Measurements from ENCODE around the gene NEK6. TPM values are rescaled to one million over a fixed set of nuclear protein-coding genes. Genes with fewer than 3 reads are reported as not detected.
"Not testable (repeated sequence)": the region's sequence is repeated elsewhere in the genome, so short reads cannot be mapped to it uniquely, and the experiment has no call there.

The NEK6 gene
- total RNA-seq, 2 donors from 2014 or later, result 15.5 to 23.6 TPM

DNA sequence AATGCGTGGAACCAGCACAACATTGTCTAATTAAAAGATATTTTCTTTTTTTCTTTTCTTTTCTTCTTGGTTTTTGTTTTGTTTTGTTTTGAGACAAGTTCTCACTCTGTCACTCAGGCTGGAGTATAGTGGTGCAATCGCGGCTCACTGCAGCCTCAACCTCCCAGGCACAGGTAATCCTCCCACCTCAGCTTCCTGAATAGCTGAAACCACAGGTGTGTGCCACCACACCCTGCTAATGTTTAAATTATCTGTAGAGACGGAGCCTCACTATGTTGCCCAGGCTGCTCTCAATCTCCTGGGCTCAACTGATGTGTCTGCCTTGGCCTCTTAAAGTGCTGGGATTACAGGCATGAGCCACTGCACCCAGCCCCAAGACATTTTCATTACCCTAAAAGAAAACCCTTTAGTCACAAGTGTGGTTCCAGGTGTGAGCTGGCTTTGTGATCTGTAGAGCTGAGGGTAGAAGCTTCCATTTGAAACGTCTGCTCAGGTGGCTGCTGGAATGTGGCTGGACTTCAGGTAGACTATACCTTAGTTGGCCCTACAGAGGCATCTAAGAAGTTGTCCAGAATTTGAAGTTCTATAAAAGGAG is 19.1 kb upstream of the NEK6 start:
- no peaks in the 10 kb centered on the region for H3K9me3 ChIP-seq
- no peak for ATAC-seq
- intact Hi-C loops (cut with DNase I), result no loop called here
- H3K4me1 ChIP-seq, result no peaks in the 10 kb centered on the region
- H3K36me3 ChIP-seq (replicated peaks in 1 of 2; ENCODE audit: insufficient read depth in 1 of 2, low read depth in 2 of 2), result no peaks in the 10 kb centered on the region
- WGBS, 2 donors, result 74 to 79% methylated on average over 5 of the region's 5 CpGs
- TF ChIP-seq, protein P1, sequence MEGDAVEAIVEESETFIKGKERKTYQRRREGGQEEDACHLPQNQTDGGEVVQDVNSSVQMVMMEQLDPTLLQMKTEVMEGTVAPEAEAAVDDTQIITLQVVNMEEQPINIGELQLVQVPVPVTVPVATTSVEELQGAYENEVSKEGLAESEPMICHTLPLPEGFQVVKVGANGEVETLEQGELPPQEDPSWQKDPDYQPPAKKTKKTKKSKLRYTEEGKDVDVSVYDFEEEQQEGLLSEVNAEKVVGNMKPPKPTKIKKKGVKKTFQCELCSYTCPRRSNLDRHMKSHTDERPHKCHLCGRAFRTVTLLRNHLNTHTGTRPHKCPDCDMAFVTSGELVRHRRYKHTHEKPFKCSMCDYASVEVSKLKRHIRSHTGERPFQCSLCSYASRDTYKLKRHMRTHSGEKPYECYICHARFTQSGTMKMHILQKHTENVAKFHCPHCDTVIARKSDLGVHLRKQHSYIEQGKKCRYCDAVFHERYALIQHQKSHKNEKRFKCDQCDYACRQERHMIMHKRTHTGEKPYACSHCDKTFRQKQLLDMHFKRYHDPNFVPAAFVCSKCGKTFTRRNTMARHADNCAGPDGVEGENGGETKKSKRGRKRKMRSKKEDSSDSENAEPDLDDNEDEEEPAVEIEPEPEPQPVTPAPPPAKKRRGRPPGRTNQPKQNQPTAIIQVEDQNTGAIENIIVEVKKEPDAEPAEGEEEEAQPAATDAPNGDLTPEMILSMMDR (IDR thresholded peaks at IDR 0.05), result no peak
- no peak for TF ChIP-seq POLR2A (IDR thresholded peaks at IDR 0.05)
- no peak overlapping the region for H3K27ac ChIP-seq
- no peaks in the 10 kb centered on the region for H3K27me3 ChIP-seq
- DNase-seq, result no peak
- no peak overlapping the region for H3K4me3 ChIP-seq

DNA sequence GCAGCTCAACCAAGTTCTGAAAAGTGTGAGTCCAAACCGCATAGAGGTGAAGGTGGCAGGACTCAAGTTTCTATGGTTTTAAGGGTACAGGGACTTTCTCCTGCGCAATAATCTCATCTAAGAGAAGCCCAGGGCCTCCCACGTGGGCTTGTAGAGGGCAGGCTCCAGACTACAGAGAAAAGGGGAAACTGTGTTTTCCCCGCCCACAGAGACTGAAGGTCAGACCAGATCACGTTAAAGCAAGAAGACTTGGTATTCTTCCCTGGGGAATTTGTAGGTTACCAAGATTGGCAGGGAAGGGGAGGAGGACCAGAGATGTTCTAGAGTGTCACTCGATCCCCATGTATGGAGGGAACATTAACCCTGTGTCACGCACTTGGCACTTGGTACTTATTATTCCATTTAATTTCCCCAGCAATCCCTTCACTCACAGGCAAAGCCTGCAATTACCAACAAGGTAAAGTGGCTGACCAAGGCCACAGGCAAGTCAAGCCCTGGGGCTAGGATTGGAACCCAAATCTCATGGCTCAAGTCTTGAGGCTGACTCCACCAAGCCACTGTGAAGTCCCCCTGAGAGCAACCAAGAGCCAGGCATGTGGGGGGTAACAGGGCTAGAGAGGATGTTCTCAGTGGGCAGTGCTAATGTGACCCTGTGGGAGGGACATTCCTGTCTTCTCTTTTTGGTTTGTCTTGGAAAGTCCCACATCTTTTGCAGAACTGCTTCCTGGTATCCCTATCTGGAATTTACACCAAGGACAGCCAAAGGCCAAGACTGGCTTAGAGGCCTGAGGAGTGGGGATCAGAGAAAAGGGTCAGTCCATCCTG is 18.3 kb upstream of the NEK6 start:
- ATAC-seq (peak; percentile 20), DNase-seq (peak in 1 of 4 donors; percentile 51)
- TF ChIP-seq, protein P1 (IDR thresholded peaks at IDR 0.05), result no peak
- no peak for TF ChIP-seq POLR2A (IDR thresholded peaks at IDR 0.05)

DNA sequence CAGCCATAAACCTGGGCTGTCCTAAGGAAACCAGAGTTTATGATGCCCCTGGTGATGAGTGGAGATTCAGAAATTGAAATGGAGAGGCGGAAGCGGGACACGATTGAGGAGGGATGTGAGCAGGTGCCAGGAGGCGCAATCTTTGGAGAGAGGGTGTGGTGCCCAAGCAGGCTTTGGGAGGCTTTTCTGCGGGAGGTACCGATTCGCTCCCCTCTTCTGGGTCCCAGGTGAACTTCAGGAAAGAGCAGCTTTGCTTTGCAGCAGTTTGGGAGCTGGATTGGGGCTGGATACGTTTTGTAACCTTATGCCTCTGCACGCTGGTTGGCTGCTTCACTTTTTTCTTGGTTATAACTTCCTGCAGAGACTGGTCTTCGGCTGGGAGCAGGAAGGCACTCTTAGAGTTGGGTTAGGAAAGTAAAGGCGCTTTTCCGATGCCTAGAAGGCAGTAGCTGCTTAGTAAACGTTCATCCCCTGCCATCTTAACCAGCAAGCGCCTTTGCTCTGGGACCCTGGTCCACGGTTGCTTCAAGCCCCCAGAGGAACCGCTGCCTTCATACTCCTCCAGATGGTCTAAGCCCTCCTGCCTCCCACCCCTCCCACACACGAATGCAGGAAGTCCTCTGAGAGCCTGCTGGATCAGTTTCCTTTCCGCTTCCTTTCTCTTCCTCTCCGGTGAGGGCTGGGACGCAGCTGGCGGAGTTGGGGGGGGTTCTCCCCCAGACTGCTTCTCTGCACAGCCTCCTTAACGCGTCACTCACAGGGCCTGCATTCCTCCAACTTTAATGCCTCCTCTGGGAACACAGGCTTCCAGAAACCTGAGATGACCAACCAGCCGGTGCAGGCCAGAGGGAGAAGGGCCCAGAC is 15.2 kb upstream of the NEK6 start:
- no peaks in the 10 kb centered on the region for H3K36me3 ChIP-seq (replicated peaks in 1 of 2; ENCODE audit: insufficient read depth in 1 of 2, low read depth in 2 of 2)
- WGBS, 2 donors, result 47 to 49% methylated on average over 23 to 24 of the region's 24 CpGs
- no peak overlapping the region for H3K4me3 ChIP-seq
- no peaks in the 10 kb centered on the region for H3K9me3 ChIP-seq
- peak in 1 of 4 donors; percentile 14 for DNase-seq
- peak in 2 of 3 donors; percentile 22 to 43 for TF ChIP-seq POLR2A (IDR thresholded peaks at IDR 0.05)
- TF ChIP-seq, protein P1 (IDR thresholded peaks at IDR 0.05), result no peak
- ATAC-seq, result peak; percentile 54
- H3K27me3 ChIP-seq, result no peaks in the 10 kb centered on the region
- peak overlapping the region in 3 of 4 donors; percentile 40 to 72 (median 48) for H3K27ac ChIP-seq
- intact Hi-C loops (cut with DNase I), result no loop called here
- no peaks in the 10 kb centered on the region for H3K4me1 ChIP-seq

More for the DNA sequence above, 18.3 kb upstream of the NEK6 start:
- Histone ChIP-seq H3K36me3 (replicated peaks in 1 of 2; ENCODE audit: insufficient read depth in 1 of 2, low read depth in 2 of 2) (no peaks in the 10 kb centered on the region), H3K9me3 (no peaks in the 10 kb centered on the region), H3K27ac (peak overlapping the region in 1 of 4 donors; percentile 41), H3K27me3 (no peaks in the 10 kb centered on the region), H3K4me3 (no peak overlapping the region), H3K4me1 (no peaks in the 10 kb centered on the region)
- intact Hi-C loops (cut with DNase I), result no loop called here
- whole genome bisulfite sequencing, 2 donors, result 77% methylated on average over 7 of the region's 7 CpGs

DNA sequence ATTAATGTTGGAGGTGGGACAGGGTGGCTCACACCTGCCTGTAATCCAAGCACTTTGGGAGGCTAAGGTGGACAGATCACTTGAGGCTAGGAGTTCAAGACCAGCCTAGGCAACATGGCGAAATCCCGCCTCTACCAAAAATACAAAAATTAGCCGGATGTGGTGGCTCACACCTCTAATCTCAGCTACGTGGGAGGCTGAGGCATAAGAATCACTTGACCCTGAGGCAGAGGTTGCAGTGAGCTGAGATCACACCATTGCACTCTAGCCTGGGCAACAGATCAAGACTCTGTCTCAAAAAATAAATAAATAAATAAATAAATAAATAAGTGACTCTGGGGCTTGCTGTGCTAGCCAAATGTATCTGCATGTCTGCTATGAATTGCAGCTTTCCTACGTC is 10.4 kb upstream of the NEK6 start:
- WGBS, 2 donors, result 83 to 87% methylated on average over 5 of the region's 5 CpGs
- ATAC-seq; H3K27ac ChIP-seq; DNase-seq; H3K4me1 ChIP-seq; intact Hi-C loops (cut with DNase I); H3K36me3 ChIP-seq (replicated peaks in 1 of 2; ENCODE audit: insufficient read depth in 1 of 2, low read depth in 2 of 2); H3K27me3 ChIP-seq; H3K4me3 ChIP-seq; H3K9me3 ChIP-seq: not testable (repeated sequence)

DNA sequence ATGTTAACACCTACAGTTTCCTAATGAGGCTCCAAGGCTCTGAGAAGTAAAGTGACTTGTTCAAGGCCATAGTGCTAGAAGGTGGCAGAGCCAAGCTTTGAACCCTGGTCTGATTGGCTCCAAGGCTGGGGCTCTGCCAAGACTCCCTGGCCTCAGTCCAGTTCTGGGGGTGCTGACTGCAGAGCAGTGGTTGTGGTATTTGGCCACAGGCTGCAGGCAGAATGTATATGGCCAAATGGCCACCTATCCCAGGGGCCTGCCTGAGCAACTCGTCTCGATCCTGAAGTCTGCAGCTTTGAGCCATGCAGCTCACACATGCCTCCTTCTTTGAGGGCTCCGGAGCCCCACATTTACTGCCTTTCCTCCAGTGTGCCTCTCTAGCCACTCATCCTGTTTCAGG is 9.7 kb upstream of the NEK6 start:
- H3K4me1 ChIP-seq, result no peaks in the 10 kb centered on the region
- no peaks in the 10 kb centered on the region for H3K36me3 ChIP-seq (replicated peaks in 1 of 2; ENCODE audit: insufficient read depth in 1 of 2, low read depth in 2 of 2)
- no peak for TF ChIP-seq POLR2A (IDR thresholded peaks at IDR 0.05)
- TF ChIP-seq, protein P1 (IDR thresholded peaks at IDR 0.05), result no peak
- peak in 1 of 4 donors; percentile 25 for DNase-seq
- H3K27ac ChIP-seq, result no peak overlapping the region
- WGBS, 2 donors, result 80 to 88% methylated on average over 1 to 3 of the region's 3 CpGs
- ATAC-seq, result no peak
- intact Hi-C loops (cut with DNase I), result no loop called here
- H3K9me3 ChIP-seq, result no peaks in the 10 kb centered on the region
- no peaks in the 10 kb centered on the region for H3K27me3 ChIP-seq
- H3K4me3 ChIP-seq, result no peak overlapping the region

Measured in body of pancreas (tissue), 4 donors.